Activated CD8-positive, alpha-beta memory T cell treated with anti-CD3 and anti-CD28 coated beads for 48 hours (primary cell): ENCODE measurements around the gene STAT5B.
"Not testable (repeated sequence)": the region's sequence is repeated elsewhere in the genome, so short reads cannot be mapped to it uniquely, and the experiment has no call there.

Experiments used
- DNase-seq, 3 experiments: peaks; one replicate each; pipeline ENCODE4 v3.0.0-alpha.2; 2020; ENCODE audit warnings: low read depth in 2 of 3, low spot score in 2 of 3

Gene STAT5B

DNA sequence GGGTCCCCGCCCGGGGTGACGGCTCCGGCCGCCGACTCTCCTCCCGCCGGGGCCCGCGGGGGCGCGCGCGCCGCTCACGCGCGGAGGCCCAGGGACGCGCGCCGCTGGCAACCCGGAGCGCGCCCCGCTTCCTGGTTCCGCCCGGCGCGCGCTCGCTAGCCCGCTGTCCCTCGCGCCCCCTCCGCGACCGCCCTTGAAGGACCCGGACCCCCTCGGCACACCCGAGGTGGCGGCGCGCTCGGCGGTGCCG, at the start of gene STAT5B:
Gene STAT5B, minus strand, starts transcription at position 33 of the 250 bp plus-strand sequence. CDS start 44,264 bp downstream, outside the sequence.
- DNase-seq: peak; percentile 34 to 49 (median 40)

DNA sequence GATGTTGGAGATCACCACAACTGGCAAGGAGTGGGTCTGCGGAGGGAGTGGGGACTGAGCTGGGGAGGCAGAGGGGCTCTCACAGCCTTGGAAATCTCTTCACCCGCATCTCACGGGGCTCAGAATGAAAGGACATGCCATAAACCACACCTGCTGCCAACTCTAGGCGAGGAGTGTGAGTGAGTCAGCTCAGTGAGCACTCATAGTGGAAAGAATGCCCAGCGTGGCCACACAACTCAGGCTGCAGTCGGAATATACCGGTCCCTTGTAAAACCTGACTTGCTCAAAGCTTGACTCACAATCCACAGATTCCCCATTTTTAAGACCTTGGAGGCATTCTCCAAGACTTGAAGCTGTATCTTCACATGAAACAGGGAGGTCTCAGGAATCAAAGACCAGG, 48.8 kb upstream of the STAT5B start:
- DNase-seq: no peak

DNA sequence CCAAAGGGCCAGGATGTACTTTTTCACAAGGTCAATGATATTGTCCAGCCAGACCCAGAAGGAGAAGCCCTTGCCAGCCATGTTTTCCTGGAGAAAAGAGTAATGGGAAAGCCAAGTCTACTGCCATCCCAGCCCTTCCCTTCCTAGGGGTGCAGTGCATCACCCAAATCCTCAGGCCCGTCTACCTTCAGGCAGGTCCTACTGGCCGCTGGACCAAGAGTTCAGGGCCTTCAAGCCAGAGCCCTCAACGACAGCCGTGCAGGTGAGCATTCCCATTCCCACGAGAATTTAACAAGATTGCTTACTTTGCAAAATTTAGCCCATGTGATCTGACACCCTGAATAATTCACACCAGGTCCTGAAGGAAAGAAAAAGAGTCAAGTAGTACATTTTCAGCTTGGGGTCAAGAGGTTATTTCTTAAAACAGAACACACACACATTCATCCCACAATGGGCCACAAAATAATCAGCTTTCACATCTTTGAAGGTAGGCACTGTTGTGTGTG, 47.1 kb upstream of the STAT5B start:
- DNase-seq: no peak

DNA sequence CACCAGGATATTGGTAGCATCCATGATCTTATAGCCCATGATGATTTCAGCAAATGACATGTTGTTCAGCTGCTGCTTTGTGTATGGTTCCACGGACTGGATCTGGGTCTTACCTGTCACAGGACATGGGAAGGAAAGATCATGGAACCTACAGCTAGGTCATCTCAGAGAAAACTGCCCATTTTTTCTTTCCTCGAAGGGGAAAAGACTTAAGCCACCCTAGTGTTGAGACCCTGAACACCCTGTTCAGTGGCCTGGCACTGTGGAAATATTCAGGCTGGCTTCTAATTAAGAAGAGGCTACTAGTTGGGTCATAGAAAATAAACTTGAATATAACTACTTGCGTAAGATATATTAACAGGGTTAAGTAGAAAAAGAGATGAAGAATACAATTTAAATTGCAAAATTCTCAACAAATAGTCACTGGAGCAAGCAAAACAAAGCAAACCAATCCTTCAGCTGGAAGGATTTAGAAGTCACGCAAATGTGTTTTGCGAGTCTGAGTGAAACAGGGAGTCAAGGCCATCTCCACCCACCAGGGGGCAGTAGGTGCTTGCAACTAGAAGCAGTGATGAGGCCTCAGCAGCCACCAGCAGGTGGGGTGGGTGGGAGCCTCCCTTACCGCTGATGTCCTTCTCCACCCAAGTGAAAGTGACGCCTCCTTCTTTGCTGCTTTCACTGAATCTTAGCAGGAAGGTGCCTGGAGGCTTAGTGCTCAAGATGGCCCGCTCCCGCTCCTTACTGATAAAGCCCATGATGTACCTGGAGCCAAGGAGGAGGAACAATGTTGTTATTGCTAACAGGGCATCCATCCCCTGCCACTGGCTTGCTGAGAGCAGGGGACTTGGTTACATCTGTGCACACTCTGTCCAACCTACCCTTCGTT, 46.4 kb upstream of the STAT5B start:
- DNase-seq: peak; percentile 71 to 90 (median 89)

DNA sequence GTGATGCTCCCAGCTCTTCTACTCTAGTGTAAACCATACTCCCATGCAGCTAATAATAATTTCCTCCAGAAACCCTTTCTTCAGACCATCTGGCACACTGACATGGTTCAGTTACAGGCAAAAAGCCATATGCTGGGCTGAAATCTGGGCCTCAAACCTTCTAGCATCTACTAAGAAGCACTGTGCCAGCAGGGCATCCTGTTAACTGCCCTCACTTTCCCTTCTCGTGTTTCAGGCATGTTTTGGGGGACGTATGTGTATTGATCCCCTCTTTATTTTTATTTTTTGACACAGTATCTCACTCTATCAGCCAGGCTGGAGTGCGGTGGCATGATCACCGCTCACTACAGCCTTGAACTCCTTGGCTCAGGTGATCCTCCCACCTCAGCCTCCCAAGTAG, 45.4 kb upstream of the STAT5B start:
- DNase-seq: no peak

DNA sequence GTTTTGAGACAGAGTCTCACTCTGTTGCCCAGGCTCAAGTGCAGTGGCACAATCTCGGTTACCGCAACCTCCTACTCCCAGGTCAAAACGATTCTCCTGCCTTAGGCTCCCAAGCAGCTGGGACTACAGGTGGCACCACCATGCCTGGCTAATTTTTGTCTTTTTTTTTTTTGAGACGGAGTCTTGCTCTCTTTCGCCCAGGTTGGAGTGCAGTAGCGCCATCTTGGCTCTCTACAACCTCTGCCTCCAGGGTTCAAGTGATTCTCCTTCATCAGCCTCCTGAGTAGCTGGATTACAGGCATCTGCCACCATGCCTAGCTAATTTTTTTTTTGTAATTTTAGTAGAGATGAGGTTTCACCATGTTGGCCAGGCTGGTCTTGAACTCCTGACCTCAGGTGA, 41.8 kb upstream of the STAT5B start:
- DNase-seq: not testable (repeated sequence)

DNA sequence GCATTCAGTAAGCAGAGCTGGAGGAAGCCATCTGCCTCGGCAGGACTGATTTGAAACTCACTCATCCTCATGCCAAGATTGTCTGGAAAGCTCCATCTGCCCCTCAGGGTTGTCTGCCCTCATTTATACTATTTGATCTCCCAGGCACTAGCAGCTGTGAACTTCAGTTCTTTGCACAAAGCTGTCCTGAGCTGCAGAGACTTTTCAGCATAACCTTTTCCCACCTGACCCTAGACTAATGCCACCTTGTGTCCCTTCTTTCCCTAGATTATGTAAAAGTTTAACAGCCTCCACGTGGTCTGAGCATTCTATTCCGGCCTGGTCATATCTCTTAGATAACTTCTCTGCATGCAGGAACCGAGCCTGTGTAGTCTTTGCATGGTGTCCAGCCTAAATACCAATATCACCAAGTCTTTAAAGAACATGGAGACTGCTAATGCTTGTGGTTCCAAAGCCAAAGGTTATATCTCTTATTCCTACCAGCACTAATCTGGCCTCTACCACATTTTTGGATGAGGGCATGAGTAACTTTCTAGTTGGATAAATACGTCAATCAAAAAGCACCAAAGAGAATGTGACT, 41.2 kb upstream of the STAT5B start:
- no peak for DNase-seq

DNA sequence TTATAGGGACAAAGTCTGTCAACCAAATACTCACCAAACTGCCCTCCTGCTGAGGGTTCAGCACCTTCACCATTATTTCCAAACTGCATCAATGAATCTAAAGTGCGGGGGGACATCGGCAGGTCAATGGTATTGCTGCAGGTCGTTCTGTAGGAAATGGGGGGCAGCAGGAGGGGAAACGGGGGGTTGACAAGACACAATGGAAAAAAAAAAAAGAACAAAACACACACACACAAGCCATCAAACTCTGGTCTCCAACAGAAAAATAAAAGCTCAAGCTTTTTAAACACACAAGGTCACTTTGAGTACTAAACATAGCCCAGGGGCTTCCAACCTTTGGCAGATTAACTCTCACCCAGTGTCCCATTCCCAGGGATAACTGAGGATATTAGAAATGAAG, 40.6 kb upstream of the STAT5B start:
- no peak for DNase-seq

DNA sequence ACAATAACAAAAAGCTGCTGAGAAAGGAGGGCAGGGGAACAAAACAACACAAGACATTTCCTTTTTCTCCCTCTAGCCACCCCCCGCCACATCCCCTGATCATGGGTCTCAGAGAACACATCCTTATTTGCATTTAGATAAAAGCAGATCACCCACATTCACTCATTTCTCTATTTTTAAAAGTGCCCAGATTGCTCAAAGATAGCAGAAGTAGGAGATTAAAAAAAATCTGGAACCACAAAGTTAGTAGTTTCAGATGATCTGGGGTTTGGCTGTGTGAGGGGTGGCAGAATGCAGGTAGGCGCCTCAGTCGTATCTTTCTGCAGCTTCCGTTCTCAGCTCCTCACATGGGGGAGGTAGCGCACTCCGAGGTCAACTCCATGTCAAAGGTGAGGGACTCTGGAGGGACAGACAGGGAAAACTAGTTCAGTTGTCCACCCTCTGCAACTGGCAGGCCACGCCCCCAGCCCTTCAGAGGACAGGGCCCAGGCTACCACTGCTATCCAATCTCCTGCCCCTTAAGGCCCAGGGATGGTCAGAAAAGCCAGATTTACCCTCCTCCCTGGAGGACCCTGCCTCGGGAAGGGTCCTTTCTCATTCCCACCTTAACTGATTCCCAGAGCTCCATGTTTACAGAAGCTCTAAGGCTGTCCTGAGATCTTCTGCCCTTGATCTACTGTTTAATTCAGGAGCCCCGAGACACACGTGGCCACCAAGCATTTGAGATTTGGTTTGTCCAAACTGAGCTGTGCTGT, 39.4 kb upstream of the STAT5B start:
- no peak for DNase-seq

DNA sequence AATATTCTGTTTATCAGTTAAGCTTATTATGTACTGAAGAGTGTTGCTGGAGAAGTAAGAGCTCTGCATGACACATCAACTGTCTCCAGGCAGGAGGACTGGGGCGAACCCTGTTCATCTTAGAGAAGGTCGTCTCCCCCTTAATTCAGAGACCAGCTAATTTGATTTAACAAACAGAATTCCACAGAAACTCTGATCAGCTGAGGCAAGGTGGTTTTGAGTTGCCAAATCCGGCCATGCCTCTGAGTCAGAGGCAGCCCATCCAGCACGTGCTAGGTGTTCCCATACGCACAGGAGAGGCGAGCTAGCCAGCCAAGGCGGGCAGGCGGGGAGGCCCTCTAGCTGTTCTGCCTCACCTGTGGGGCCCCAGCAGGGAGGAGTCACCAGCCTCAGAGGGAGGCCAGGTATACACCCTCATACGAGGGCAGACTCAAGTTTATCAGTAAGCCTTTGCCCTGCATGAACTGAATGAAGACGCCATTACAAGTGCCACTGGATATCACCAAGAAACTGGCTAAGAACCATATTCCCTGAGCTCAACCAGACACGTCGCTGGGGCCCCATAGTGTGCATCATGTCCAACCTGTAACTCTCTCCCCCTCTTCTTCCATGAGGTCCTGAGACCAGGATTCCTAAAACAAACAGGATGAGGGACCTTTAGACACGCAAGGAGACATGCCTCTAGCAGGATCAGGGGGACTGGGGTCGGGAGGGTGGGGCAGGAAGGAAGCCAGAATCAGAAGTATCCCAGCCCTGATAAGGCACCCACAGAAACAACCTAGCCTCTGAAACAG, 37.8 kb upstream of the STAT5B start:
- DNase-seq: no peak

DNA sequence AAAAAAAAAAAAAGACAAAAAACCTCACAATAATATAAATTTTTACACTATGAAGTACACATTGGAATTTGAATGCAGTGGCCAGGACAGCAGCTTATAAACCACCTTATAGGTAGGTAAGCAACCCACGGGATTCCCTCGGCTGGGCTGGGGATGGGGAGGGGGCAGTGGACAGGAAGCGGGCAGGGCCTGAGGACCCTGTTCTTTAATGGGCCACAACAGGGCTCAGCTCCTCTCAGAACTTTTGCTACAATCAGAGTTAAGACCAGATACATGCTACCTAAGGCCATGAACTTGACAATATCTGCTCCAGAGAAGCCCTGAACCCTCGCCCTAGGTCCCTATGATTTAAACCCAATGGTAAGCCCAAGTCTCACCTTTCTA, 37.2 kb upstream of the STAT5B start:
- no peak for DNase-seq

DNA sequence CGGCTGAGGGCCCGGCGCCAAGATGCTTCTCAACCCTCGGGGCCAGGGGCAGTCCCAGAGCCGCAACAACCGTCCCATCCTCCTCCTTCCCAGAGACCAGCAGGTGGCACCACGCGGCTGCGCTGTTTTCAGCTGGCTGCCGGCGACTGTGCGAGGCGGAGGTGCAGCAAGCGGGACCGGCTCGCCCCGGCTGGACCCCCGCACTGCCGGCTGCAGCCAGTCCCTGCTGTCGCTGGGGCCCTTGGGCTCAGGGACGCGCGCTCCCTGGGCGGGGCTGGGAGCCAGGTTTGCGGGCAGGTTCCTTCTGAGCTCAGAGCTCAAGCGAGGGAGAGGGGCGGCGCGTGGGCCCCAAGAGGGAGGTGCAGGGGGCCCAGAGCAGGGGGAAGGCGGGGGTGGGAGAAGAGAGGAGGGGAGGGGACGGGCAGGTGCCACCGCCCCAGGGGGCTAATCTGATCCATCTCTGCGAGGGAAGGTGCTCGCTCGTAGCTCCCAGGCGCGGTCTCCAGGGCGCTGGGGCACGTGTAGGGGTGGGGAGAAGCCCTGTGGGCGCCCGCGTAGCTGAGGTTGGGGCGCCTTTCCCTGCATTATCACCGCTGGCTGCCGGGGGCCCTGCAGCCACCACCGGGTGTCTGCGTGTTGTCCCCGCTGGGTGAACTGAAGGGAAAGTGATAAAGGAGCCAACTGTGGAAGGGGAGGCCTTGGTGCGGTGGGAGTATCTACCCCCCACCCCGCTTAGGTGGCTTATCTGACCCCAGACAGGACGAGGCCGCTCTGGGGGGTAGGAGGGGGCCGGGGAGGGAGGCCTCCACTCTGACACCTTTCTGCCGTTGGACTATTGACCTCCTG, 36.3 kb upstream of the STAT5B start:
- DNase-seq: peak; percentile 62 to 64 (median 64)

DNA sequence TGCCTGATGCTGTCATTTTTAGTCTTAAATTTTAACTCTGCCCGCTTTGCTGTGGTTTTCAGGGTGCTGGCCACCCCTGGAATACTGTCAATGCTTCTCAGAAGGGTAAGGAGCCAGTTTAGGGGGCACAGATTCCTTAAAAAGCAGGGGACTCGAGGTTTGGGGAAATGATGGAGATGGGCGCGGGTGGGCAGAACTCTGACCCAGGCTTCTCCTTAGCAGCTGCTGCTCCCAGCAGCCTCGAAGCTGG, 35.8 kb upstream of the STAT5B start:
- DNase-seq: no peak

DNA sequence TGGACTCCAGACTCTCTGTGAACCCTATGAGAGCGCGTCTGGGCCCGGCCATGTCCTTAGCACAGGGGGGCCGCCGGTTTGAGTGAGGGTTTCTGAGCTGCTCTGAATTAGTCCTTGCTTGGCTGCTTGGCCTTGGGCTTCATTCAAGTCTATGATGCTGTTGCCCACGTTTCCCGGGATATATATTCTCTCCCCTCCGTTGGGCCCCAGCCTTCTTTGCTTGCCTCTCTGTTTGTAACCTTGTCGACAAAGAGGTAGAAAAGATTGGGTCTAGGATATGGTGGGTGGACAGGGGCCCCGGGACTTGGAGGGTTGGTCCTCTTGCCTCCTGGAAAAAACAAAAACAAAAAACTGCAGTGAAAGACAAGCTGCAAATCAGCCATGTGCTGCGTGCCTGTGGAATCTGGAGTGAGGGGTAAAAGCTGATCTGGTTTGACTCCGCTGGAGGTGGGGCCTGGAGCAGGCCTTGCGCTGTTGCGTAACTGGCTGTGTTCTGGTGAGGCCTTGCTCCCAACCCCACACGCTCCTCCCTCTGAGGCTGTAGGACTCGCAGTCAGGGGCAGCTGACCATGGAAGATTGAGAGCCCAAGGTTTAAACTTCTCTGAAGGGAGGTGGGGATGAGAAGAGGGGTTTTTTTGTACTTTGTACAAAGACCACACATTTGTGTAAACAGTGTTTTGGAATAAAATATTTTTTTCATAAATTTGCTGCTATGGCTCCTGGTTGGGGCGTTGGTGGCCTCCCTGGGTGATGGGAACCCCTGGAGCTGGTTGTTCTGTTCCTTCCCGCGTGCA, 35.2 kb upstream of the STAT5B start:
- DNase-seq: no peak

DNA sequence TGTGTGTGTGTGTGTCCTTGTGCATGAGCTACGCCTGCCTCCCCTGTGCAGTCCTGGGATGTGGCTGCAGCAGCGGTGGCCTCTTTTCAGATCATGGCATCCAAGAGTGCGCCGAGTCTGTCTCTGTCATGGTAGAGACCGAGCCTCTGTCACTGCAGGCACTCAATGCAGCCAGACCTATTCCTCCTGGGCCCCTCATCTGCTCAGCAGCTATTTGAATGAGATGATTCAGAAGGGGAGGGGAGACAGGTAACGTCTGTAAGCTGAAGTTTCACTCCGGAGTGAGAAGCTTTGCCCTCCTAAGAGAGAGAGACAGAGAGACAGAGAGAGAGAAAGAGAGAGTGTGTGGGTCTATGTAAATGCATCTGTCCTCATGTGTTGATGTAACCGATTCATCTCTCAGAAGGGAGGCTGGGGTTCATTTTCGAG, 34.6 kb upstream of the STAT5B start:
- DNase-seq: no peak

DNA sequence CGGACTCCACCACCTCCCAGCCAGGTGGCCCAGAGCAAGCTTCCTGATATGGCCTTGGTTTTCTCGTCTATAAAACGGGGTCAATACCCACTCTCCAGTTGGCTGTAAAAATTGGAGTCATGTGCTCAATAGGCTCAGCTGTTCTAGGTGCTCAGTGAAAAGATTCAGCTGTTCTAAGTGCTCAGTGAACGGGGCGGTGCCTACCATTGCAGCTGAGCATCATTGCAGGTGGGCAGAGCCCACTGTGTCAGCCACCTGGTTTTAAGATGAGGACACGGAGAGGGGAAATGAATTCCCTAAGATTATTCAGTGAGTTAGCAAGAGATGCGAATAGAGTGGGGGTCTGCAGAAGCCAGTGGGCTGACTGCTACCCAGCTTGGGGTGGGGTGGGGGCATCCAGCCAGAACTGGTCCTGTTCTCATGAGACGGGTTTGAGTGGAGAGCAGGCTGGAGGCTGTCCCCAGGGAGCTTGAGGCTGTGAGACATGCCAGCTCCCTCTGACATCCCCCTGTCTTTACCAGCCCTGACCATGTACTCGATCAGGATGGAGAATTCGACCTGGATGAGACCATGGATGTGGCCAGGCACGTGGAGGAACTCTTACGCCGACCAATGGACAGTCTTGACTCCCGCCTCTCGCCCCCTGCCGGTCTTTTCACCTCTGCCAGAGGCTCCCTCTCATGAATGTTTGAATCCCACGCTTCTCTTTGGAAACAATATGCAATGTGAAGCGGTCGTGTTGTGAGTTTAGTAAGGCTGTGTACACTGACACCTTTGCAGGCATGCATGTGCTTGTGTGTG, 34.0 kb upstream of the STAT5B start:
- no peak for DNase-seq

DNA sequence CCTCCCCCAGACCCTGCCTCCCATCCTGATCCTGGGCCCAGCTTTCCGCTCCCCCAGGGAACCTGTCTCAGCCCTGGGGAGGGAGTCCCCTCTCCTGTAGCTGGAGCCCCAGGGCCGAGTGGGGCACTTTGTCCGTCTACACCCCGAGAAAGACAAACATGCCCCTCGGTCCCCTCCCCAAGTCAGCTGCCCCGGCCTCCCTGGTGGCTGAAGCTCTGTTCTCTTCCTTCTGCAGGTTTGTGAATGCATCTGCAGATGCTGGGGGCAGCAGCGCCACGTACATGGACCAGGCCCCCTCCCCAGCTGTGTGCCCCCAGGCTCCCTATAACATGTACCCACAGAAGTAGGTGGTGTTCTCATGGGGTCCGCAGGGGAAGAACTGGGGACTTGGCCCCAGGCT, 33.0 kb upstream of the STAT5B start:
- no peak for DNase-seq

DNA sequence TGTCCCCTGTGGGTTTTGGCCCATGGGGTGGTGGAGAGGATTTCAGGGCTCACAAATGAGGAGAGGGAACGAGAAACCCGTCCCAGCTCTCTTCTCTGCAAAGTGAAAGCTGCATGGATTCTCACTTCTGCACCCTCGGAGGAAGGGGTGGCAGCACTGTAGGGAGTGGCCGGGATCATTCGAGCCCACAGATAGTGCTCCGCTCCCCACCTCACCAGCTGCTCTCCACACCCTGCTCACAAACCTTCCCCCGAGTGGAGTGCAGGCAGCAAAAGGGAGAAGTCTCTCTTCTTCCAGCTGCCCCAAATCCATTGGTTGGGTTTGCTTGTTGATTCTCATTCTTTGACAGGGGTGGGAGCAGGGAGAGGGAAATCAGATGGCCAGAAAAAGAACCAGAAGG, 32.3 kb upstream of the STAT5B start:
- no peak for DNase-seq

DNA sequence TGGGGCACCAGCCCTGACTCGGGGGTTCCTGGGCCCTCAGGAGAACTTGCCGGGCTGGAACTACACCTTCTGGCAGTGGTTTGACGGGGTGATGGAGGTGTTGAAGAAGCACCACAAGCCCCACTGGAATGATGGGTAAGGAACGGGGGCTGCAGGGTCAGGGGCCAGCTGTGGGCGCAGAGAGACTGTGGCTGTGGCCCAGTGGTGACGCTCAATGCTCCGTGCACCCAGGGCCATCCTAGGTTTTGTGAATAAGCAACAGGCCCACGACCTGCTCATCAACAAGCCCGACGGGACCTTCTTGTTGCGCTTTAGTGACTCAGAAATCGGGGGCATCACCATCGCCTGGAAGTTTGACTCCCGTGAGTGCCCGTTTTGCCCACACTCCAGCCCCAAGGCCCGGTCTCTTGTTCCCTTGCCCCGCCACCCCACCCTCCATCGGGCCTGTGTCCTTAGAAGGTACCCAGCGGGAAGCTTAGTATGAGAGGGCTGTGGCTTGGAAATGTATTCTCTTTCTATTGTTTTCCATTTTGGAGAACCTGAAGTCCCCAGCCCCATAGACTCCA, 31.3 kb upstream of the STAT5B start:
- no peak for DNase-seq
